K562 (cell line): ENCODE data around the gene RACK1. TPM values are rescaled to one million over a fixed set of nuclear protein-coding genes. Genes with fewer than 3 reads are reported as not detected.

Experiments
- BCLAF1 ChIP-seq, 2 experiments: fragments of 450-650 bp in 1 of 2; IDR thresholded peaks; 2 replicates each; pipeline ENCODE4 v1.6.1; 2011 to 2017; ENCODE audit warnings: low read depth in 2 of 2, antibody characterized with exemption in 1 of 2, borderline replicate concordance in 1 of 2, low read length in 1 of 2, mild to moderate bottlenecking in 1 of 2, mixed read lengths in 1 of 2; ENCODE audit not compliant: control insufficient read depth in 1 of 2
- CHD1 ChIP-seq: fragments of 200-600 bp; sonication (generic); IDR thresholded peaks from one replicate; pipeline ENCODE4 v1.6.1; 2012; ENCODE audit warnings: mild to moderate bottlenecking, moderate library complexity, low read length, inconsistent platforms
- HDAC6 ChIP-seq: IDR thresholded peaks from 2 replicates; pipeline ENCODE4 v1.6.1; 2012; ENCODE audit warnings: low read depth, mild to moderate bottlenecking, control low read depth, inconsistent platforms, low read length, moderate library complexity
- HIVEP1 ChIP-seq: fragments of 250-450 bp; sonication (Bioruptor Pico); IDR thresholded peaks from 2 replicates; pipeline ENCODE4 v1.4.0; 2020; ENCODE audit warnings: mild to moderate bottlenecking
- JUN ChIP-seq, 2 experiments: sonication (generic) in 1 of 2; formaldehyde crosslinking in 1 of 2; IDR thresholded peaks; 2 replicates each; pipeline versions ENCODE4 v1.6.1 to v1.8.0; 2012 to 2022; ENCODE audit warnings: borderline replicate concordance in 2 of 2, mild to moderate bottlenecking in 2 of 2, improper control_type of control experiment in 1 of 2, low read depth in 1 of 2, low read length in 1 of 2, missing genetic modification reagents in 1 of 2
- MBD1 ChIP-seq: fragments of 250-450 bp; sonication (Bioruptor Pico); IDR thresholded peaks from 2 replicates; pipeline ENCODE4 v1.8.0; 2022; ENCODE audit warnings: inconsistent platforms
- MCM3 ChIP-seq: fragments of 450-650 bp; IDR thresholded peaks from 2 replicates; pipeline ENCODE4 v1.6.1; 2016
- PHF21A ChIP-seq: fragments of 450-650 bp; IDR thresholded peaks from 2 replicates; pipeline ENCODE4 v1.6.1; 2017; ENCODE audit warnings: low read depth, borderline replicate concordance
- PHF8 ChIP-seq: fragments of 200-600 bp; sonication (generic); IDR thresholded peaks from 2 replicates; pipeline ENCODE4 v1.6.1; 2012; ENCODE audit warnings: mixed run types, mild to moderate bottlenecking, inconsistent platforms, low read length, moderate library complexity, borderline replicate concordance
- PML ChIP-seq: IDR thresholded peaks from 2 replicates; pipeline ENCODE4 v1.6.1; 2012; ENCODE audit warnings: low read length, inconsistent platforms
- PURB ChIP-seq: sonication (generic); formaldehyde crosslinking; IDR thresholded peaks from 2 replicates; pipeline ENCODE4 v1.9.0; 2021; ENCODE audit warnings: low read depth, mild to moderate bottlenecking, missing genetic modification reagents
- TCFL5 ChIP-seq: fragments of 250-450 bp; sonication (Bioruptor Pico); conservative IDR thresholded peaks from 2 replicates; pipeline ENCODE4 v1.6.1; 2021; ENCODE audit warnings: mild to moderate bottlenecking, moderate library complexity, matching md5 sums
- XRCC4 ChIP-seq: IDR thresholded peaks from one replicate; pipeline ENCODE4 v1.6.1; 2011; ENCODE audit not compliant: insufficient read depth, insufficient read length; ENCODE audit errors: extremely low read depth
- ZBTB9 ChIP-seq: fragments of 450-650 bp; formaldehyde crosslinking; IDR thresholded peaks from 2 replicates; pipeline ENCODE4 v1.4.0; 2020; ENCODE audit warnings: mild to moderate bottlenecking, moderate library complexity
- ZNF224 ChIP-seq: sonication (generic); formaldehyde crosslinking; IDR thresholded peaks from 2 replicates; pipeline ENCODE4 v1.8.0; 2022; ENCODE audit warnings: mild to moderate bottlenecking, missing genetic modification reagents
- ZNF324 ChIP-seq: fragments of 250-450 bp; sonication (Bioruptor Pico); IDR thresholded peaks from 2 replicates; pipeline ENCODE4 v1.4.0; 2020; ENCODE audit warnings: mild to moderate bottlenecking
- ZNF740 ChIP-seq, 3 experiments: fragments of 200-800 bp in 1 of 3; sonication (Bioruptor generic) in 1 of 3; sonication (generic) in 1 of 3; formaldehyde crosslinking in 1 of 3; IDR thresholded peaks; 2 replicates each; pipeline versions ENCODE4 v1.6.1 to v1.8.0; 2016 to 2022; ENCODE audit warnings: mild to moderate bottlenecking in 2 of 3, missing compliant biosample characterization in 2 of 3, missing genetic modification characterization in 2 of 3, missing genetic modification reagents in 1 of 3
- ZZZ3 ChIP-seq: fragments of 450-650 bp; IDR thresholded peaks from 2 replicates; pipeline ENCODE4 v1.6.1; 2016; ENCODE audit warnings: antibody characterized with exemption, mild to moderate bottlenecking, moderate library complexity
- polyA plus RNA-seq, 8 experiments: library from polyadenylated mRNA; depleted of rRNA in 4 of 8; stranded (reverse) in 5 of 8; unstranded in 3 of 8; fragments of >200 nt; fragmentation: Nextera tagmentation in 2 of 8; fragmentation: Illumina TruSeq in 1 of 8; extraction: Ambion mirVana in 2 of 8; extraction: Trizol in 1 of 8; gene quantifications; 2 replicates each; pipeline versions ENCODE4 v1.2.1 to v1.2.3, GENCODE V29; 2011 to 2014; ENCODE audit warnings: inconsistent platforms in 1 of 8, missing spikeins in 1 of 8
- total RNA-seq, 7 experiments: library from RNA; depleted of rRNA in 6 of 7; stranded (reverse); fragments of >200 nt in 6 of 7; fragmentation: Illumina TruSeq in 2 of 7; extraction: Trizol in 2 of 7; gene quantifications; 2 replicates each; pipeline versions ENCODE4 v1.2.1 to v1.2.3, GENCODE V29; 2011 to 2021; ENCODE audit warnings: low replicate concordance in 1 of 7
- TF ChIP-seq, protein P1 (sequence below): IDR thresholded peaks from 2 replicates; pipeline ENCODE4 v1.6.1; 2011; ENCODE audit not compliant: insufficient read length; ENCODE audit errors: extremely low read depth

RACK1 gene
- total and polyA plus RNA-seq, 9 of the 15 experiments (the other 6 are each of a cell fraction or from before 2014, with no cell fraction given) = 2,303 to 5,311 (median 3,833) TPM

- TF ChIP-seq PHF21A (no peak), ZZZ3 (no peak), HDAC6 (no peak), ZNF324 (0 out of 2 replicates have a peak, but pooled peaks have one; percentile 40), PHF8 (peak; percentile 48; the same call in 1 of the 2 replicates), XRCC4 (no peak), PML (0 out of 2 replicates have a peak, but pooled peaks have one; percentile 1), PURB (no peak), JUN (IDR thresholded peaks at IDR 0.05; ENCODE audit: borderline replicate concordance, low read depth, low read length) (no peak), JUN (CRISPR knock-in tag; IDR thresholded peaks at IDR 0.05; ENCODE audit: borderline replicate concordance) (no peak), CHD1 (peak; percentile 46), ZNF224 (CRISPR knock-in tag) (no peak), BCLAF1 (IDR thresholded peaks at IDR 0.05; ENCODE audit: borderline replicate concordance in 1 of 2, control insufficient read depth in 1 of 2, low read depth in 2 of 2, low read length in 1 of 2) (no peak; a peak in 1 of 4 replicates), ZNF740 (CRISPR knock-in tag; IDR thresholded peaks at IDR 0.05) (peak; percentile 28), ZNF740 (tag; IDR thresholded peaks at IDR 0.05) (no peak), MBD1 (CRISPR knock-in tag) (no peak), MCM3 (no peak), HIVEP1 (CRISPR knock-in tag) (0 out of 2 replicates have a peak, but pooled peaks have one; percentile 59), TCFL5 (CRISPR knock-in tag) (no peak), ZBTB9 (CRISPR knock-in tag) (0 out of 2 replicates have a peak, but pooled peaks have one; percentile 49)
- TF ChIP-seq, protein P1, sequence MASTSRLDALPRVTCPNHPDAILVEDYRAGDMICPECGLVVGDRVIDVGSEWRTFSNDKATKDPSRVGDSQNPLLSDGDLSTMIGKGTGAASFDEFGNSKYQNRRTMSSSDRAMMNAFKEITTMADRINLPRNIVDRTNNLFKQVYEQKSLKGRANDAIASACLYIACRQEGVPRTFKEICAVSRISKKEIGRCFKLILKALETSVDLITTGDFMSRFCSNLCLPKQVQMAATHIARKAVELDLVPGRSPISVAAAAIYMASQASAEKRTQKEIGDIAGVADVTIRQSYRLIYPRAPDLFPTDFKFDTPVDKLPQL = no peak
Observed at GRCh38 chr5:181222630-181223057, 21.1 kb downstream of the RACK1 start (continued).
